Keratinocyte (primary cell): ENCODE measurements around the gene GGT5.

Source experiments
- EZH2 ChIP-seq: IDR thresholded peaks from one replicate; pipeline ENCODE4 v1.6.1; 2012; ENCODE audit warnings: inconsistent platforms, mild to moderate bottlenecking, low read length, moderate library complexity
- TF ChIP-seq, protein P1 (sequence below), 3 experiments: IDR thresholded peaks in 1 of 3; conservative IDR thresholded peaks in 1 of 3; optimal IDR thresholded peaks in 1 of 3; 2 replicates in 2 of 3; 3 replicates in 1 of 3; pipeline versions ENCODE3 to v1.5.1; 2011; ENCODE audit warnings: low read length in 3 of 3, mild to moderate bottlenecking in 3 of 3, moderate library complexity in 2 of 3, control low read depth in 1 of 3, inconsistent platforms in 1 of 3; ENCODE audit not compliant: insufficient read depth in 2 of 3; ENCODE audit errors: extremely low read depth in 1 of 3

DNA sequence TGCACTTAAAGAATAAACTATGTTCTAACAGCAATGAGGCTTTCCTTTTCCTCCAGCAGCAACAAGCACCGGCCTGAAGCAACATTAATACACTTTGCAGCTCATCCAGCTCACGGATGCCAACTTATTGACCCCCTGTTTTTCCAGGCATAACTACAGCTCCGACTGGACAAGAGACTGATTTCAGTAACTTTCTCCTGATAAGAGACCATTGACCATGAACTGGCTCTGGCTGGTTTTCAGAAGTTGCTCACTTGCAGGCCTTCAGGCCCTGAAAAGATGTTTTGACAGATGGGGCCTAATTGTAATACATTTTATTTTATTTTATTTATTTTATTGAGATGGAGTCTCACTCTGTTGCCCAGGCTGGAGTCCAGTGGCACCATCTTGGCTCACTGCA lies 27.5 kb downstream of the GGT5 start:
- TF ChIP-seq, protein P1, sequence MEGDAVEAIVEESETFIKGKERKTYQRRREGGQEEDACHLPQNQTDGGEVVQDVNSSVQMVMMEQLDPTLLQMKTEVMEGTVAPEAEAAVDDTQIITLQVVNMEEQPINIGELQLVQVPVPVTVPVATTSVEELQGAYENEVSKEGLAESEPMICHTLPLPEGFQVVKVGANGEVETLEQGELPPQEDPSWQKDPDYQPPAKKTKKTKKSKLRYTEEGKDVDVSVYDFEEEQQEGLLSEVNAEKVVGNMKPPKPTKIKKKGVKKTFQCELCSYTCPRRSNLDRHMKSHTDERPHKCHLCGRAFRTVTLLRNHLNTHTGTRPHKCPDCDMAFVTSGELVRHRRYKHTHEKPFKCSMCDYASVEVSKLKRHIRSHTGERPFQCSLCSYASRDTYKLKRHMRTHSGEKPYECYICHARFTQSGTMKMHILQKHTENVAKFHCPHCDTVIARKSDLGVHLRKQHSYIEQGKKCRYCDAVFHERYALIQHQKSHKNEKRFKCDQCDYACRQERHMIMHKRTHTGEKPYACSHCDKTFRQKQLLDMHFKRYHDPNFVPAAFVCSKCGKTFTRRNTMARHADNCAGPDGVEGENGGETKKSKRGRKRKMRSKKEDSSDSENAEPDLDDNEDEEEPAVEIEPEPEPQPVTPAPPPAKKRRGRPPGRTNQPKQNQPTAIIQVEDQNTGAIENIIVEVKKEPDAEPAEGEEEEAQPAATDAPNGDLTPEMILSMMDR (optimal IDR thresholded peaks at IDR 0.05 in 1 of 3, IDR thresholded peaks at IDR 0.05 in 1 of 3, conservative IDR thresholded peaks at IDR 0.05 in 1 of 3; ENCODE audit: extremely low read depth in 1 of 3, insufficient read depth in 2 of 3, low read length in 3 of 3): no peak
- no peak for TF ChIP-seq EZH2
